HG03135 (cell line): Measurements from ENCODE around the gene MARK3.
"Not testable (repeated sequence)": the region's sequence is repeated elsewhere in the genome, so short reads cannot be mapped to it uniquely, and the experiment has no call there.

Experiments used
- ATAC-seq: cut with Tn5 transposase; IDR thresholded peaks from one replicate; pipeline ENCODE4 v1.9.1; 2021; ENCODE audit warnings: mild to moderate bottlenecking, moderate library complexity; ENCODE audit not compliant: unreplicated experiment

MARK3 gene

GRCh38 chr14:103385152-103385928, at the start of gene MARK3:
TSS of gene MARK3 (plus strand) at chr14:103385415. CDS start at chr14:103386030, 615 bp downstream.
- ATAC-seq, result peak; percentile 90

GRCh38 chr14:103336191-103336590, 49.0 kb upstream of the MARK3 start:
- ATAC-seq, result no peak

GRCh38 chr14:103337794-103338193, 47.4 kb upstream of the MARK3 start:
- no peak for ATAC-seq

- ATAC-seq, result no peak
These were observed 45.7 kb upstream of the MARK3 start for GRCh38 chr14:103339561-103339960.

GRCh38 chr14:103340480-103341212, 44.6 kb upstream of the MARK3 start:
- no peak for ATAC-seq

- ATAC-seq, result no peak
These were observed 43.7 kb upstream of the MARK3 start for GRCh38 chr14:103341250-103342129.

- no peak for ATAC-seq
These were observed 41.9 kb upstream of the MARK3 start for GRCh38 chr14:103343164-103343879.

- no peak for ATAC-seq
These were observed 41.1 kb upstream of the MARK3 start for GRCh38 chr14:103343905-103344797.

GRCh38 chr14:103346286-103346685, 38.9 kb upstream of the MARK3 start:
- no peak for ATAC-seq

GRCh38 chr14:103347091-103347815, 38.0 kb upstream of the MARK3 start:
- ATAC-seq, result no peak

- no peak for ATAC-seq
These were observed 37.1 kb upstream of the MARK3 start for GRCh38 chr14:103348154-103348553.

GRCh38 chr14:103349982-103350381, 35.2 kb upstream of the MARK3 start:
- ATAC-seq, result no peak

- no peak for ATAC-seq
These were observed 31.9 kb upstream of the MARK3 start for GRCh38 chr14:103353362-103353761.

- ATAC-seq, result no peak
These were observed 31.1 kb upstream of the MARK3 start for GRCh38 chr14:103354141-103354540.

GRCh38 chr14:103356024-103356682, 29.1 kb upstream of the MARK3 start:
- ATAC-seq, result no peak

GRCh38 chr14:103357552-103357951, 27.7 kb upstream of the MARK3 start:
- not testable (repeated sequence) for ATAC-seq

- no peak for ATAC-seq
These were observed 24.7 kb upstream of the MARK3 start for GRCh38 chr14:103360548-103360947.

- ATAC-seq, result no peak
These were observed 23.3 kb upstream of the MARK3 start for GRCh38 chr14:103361867-103362266.
